Effector memory CD8-positive, alpha-beta T cell (primary cell): Measurements from ENCODE around the gene SLC25A24.
"Not testable (repeated sequence)": the region's sequence is repeated elsewhere in the genome, so short reads cannot be mapped to it uniquely, and the experiment has no call there.

Experiments used
- ATAC-seq: fragments of 150-1000 bp; cut with Tn5 transposase; replicated peaks from 2 replicates; pipeline ENCODE4 v1.10.0; 2021; ENCODE audit warnings: mild to moderate bottlenecking, moderate library complexity
- DNase-seq, 3 experiments: peaks; one replicate each; pipeline ENCODE4 v3.0.0; 2021
- H3K27ac Mint-ChIP-seq, 2 donors: one replicate each; pipeline ENCODE4 v1.8.0; 2022; ENCODE audit warnings: mild to moderate bottlenecking in 2 of 2, mixed read lengths in 2 of 2, moderate library complexity in 2 of 2
- H3K27me3 Mint-ChIP-seq, 2 donors: one replicate each; pipeline ENCODE4 v1.8.0; 2022; ENCODE audit warnings: mixed read lengths in 2 of 2
- H3K36me3 Mint-ChIP-seq: one replicate; pipeline ENCODE4 v1.8.0; 2022; ENCODE audit warnings: mild to moderate bottlenecking, moderate library complexity, mixed read lengths; ENCODE audit not compliant: insufficient read depth
- H3K4me1 Mint-ChIP-seq, 2 donors: one replicate each; pipeline ENCODE4 v1.8.0; 2022; ENCODE audit warnings: low read depth in 2 of 2, mixed read lengths in 2 of 2
- H3K4me3 Mint-ChIP-seq, 2 donors: one replicate each; pipeline ENCODE4 v1.8.0; 2022; ENCODE audit warnings: mild to moderate bottlenecking in 2 of 2, mixed read lengths in 2 of 2, moderate library complexity in 2 of 2
- H3K9me3 Mint-ChIP-seq, 2 donors: one replicate each; pipeline ENCODE4 v1.8.0; 2022; ENCODE audit warnings: mixed read lengths in 2 of 2

SLC25A24 gene

DNA sequence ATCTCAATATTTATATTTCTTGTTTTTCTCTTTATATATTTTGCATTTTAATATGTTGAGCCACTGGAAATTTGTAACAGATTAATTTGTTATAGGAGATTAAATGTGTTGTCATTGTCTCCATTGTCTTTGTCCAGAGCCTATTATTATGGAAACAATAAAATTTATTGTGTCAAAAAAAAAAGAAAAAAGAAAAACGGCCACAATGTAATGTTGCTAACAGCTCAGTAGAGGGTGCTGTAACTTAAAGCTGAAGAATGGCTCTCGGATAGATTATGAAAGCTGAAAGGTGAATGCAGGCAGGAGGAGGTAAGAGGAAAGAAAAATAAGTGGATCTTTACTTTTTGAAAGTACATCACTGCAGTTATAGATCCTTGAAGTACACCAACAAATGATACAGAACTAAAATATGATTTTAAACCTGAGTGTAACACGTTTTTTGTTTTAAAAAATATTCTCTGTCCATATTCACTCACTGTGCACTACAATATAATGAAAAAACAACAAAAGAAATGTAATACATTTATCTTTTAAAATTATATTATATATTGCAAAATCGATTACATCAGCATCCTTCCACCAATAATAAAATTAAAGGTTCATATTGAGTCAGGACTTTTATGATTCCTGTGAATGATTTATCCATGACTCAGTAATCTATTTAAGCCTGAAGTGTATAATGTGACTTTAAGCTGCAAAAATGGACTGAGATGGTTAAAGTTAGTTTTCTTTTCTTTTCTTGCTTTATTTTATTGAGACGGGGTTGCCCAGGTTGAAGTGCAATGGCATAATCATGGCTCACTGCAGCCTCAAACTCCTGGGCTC is 14.7 kb upstream of the SLC25A24 start:
- not testable (repeated sequence) for H3K4me3 Mint-ChIP-seq, DNase-seq, H3K9me3 Mint-ChIP-seq, H3K36me3 Mint-ChIP-seq, H3K4me1 Mint-ChIP-seq, H3K27ac Mint-ChIP-seq
- ATAC-seq: peak; percentile 83
- H3K27me3 Mint-ChIP-seq: peaks cover 35 to 40% of the 10 kb centered on the region in 2 donors

DNA sequence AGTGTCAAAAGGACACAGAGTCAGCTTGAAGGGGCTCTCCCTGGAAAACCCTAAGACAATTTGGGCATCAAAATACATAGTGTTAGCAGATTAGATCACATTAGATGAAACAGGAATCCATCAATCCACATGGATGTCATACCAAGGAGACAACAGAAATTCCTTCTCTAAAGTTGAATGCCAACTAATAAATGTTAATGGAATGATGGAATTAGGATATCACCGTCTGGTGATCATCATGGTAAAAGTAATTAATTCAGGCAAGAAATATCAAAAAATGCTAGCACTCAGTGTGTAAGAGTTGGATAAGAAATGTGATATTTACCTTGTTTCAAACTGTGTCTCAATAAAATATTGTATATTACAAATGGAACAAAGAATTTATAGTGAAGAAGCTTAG is 10.9 kb upstream of the SLC25A24 start:
- Mint-ChIP-seq H3K4me3 (no peak overlapping the region), H3K9me3 (no peaks in the 10 kb centered on the region)
- ATAC-seq: no peak

DNA sequence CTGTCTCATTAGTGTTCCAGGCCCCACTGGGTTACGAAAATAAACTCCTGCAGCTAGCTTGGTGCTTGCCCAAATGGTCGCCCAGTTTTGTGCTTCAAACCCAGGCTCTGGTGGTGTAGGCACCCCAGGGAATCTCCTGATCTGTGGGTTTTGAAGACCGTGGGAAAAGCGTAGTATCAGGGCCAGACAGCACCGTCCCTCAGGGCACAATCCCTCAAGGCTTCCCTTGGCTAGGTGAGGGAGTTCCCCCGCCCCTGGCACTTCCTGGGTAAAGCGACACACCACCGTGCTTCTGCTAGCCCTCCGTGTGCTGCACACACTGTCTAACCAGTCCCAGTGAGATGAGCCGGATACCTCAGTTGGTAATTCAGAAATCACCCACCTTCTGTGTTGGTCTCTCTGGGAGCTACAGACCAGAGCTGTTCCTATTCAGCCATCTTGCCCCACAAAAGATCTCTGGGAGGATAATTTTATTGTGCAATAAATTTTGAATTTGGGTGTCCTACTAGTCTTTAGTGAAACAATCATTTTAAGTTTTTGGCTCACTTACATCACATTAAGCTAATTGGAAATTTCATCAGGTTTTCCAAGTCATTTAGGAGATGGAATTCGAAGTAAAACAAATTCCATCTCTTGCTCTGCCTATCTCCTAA is 9.4 kb upstream of the SLC25A24 start:
- DNase-seq: no peak

More for the DNA sequence above, 10.9 kb upstream of the SLC25A24 start:
- no peak for DNase-seq
- Mint-ChIP-seq H3K36me3 (no peaks in the 10 kb centered on the region), H3K4me1 (peaks cover 0 to 2% of the 10 kb centered on the region in 2 donors), H3K27me3 (peaks cover 46 to 59% of the 10 kb centered on the region in 2 donors), H3K27ac (no peak overlapping the region)

DNA sequence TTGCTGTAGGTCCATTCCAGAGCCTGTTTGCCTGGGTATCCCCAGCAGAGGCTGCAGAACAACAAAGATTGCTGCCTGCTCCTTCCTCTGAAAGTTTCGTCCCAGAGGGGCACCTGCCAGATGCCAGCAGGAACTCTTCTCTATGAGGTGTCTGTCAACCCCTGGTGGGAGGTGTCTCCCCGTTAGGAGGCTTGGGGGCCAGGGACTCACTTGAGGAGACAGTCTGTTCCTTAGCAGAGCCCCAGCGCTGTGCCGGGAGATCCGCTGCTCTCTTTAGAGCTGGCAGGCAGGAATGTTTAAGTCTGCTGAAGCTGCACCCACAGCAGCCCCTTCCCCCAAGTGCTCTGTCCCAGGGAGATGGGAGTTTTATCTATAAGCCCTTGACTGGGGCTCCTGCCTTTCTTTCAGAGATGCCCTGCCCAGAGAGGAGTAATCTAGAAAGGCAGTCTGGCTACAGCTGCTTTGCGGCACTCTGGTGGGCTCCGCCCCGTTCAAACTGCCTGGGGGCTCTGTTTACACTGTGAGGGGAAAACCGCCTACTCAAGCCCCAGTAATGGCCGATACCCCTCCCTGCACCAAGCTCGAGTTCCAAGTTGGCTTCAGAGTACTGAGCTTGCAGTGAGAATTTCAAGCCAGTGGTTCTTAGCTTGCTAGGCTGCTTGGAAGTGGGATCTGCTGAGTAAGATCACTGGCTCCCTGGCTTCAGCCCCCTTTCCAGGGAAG is 8.7 kb upstream of the SLC25A24 start:
- Mint-ChIP-seq H3K36me3 (no peaks in the 10 kb centered on the region), H3K27ac (no peak overlapping the region), H3K9me3 (peaks cover 0 to 4% of the 10 kb centered on the region in 2 donors), H3K4me3 (no peak overlapping the region), H3K4me1 (peaks cover 2 to 4% of the 10 kb centered on the region in 2 donors), H3K27me3 (peaks cover 46 to 59% of the 10 kb centered on the region in 2 donors)
- DNase-seq: no peak
- no peak for ATAC-seq

More for the DNA sequence above, 9.4 kb upstream of the SLC25A24 start:
- ATAC-seq: peak; percentile 63
- H3K27ac Mint-ChIP-seq: no peak overlapping the region
- H3K4me3 Mint-ChIP-seq: no peak overlapping the region
- no peaks in the 10 kb centered on the region for H3K36me3 Mint-ChIP-seq
- H3K9me3 Mint-ChIP-seq: peaks cover 0 to 2% of the 10 kb centered on the region in 2 donors
- H3K27me3 Mint-ChIP-seq: peaks cover 46 to 59% of the 10 kb centered on the region in 2 donors
- peaks cover 0 to 2% of the 10 kb centered on the region in 2 donors for H3K4me1 Mint-ChIP-seq

DNA sequence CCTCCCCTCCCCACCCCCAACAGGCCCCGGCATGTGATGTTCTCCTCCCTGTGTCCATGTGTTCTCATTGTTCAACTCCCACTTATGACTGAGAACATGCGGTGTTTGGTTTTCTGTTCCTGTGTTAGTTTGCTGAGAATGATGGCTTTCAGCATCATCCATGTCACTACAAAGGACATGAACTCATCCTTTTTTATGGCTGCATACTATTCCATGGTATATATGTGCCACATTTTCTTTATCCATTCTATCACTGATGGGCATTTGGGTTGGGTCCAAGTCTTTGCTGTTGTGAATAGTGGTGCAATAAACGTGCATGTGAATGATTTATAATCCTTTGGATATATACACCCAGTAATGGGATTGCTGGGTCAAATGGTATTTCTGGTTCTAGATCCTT is 3.4 kb upstream of the SLC25A24 start:
- DNase-seq, H3K4me3 Mint-ChIP-seq, ATAC-seq, H3K36me3 Mint-ChIP-seq, H3K27ac Mint-ChIP-seq, H3K9me3 Mint-ChIP-seq: not testable (repeated sequence)
- peaks cover 16 to 18% of the 10 kb centered on the region in 2 donors for H3K4me1 Mint-ChIP-seq
- H3K27me3 Mint-ChIP-seq: peaks cover 10 to 13% of the 10 kb centered on the region in 2 donors

DNA sequence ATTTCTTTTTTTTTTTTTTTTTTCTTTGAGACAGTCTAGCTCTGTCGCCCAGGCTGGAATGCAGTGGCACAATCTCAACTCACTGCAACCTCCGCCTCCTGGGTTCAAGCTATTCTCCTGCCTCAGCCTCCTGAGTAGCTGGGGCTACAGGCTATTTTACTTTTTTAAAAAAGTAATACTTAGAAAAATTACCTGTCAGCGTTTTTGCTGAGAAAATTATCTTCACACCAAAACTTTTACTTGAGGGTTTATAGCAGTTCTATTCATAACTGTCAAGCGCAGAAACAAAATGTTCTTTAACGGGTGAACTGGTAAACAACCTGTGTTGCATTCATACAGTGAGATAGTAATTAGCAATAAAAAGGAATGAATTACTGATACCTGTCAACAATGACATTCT is 1.5 kb upstream of the SLC25A24 start:
- DNase-seq: no peak
- ATAC-seq: no peak
- no peak overlapping the region for H3K27ac Mint-ChIP-seq
- peaks cover 28 to 33% of the 10 kb centered on the region in 2 donors for H3K4me1 Mint-ChIP-seq
- H3K4me3 Mint-ChIP-seq: peak overlapping the region; percentile 88 to 91
- no peaks in the 10 kb centered on the region for H3K27me3 Mint-ChIP-seq
- peaks cover 0 to 4% of the 10 kb centered on the region in 2 donors for H3K9me3 Mint-ChIP-seq
- H3K36me3 Mint-ChIP-seq: no peaks in the 10 kb centered on the region

DNA sequence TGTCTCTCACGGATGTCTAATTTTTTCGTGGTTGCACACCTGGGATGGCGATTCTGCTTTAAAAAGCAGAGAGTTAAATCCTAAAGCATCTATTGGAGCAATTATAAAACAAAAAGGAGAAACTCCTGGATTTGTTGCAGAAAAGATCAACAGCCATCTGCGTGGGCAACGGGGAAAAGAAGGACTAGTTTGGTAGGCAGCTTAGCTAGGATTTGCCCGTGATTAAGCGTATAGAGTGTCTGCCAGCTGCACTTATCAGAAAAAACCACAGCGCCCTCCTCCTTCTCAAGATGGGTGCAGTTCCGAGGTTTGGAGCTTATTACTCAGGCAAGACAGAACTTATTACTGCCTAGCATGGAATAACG is 526 bp upstream of the SLC25A24 start:
- Mint-ChIP-seq H3K4me3 (peak overlapping the region; percentile 88 to 91), H3K4me1 (peaks cover 32 to 36% of the 10 kb centered on the region in 2 donors), H3K9me3 (peaks cover 0 to 4% of the 10 kb centered on the region in 2 donors), H3K27me3 (no peaks in the 10 kb centered on the region), H3K27ac (peak overlapping the region; percentile 87 to 93), H3K36me3 (no peaks in the 10 kb centered on the region)
- peak; percentile 24 to 33 (median 25) for DNase-seq
- ATAC-seq: peak; percentile 60

DNA sequence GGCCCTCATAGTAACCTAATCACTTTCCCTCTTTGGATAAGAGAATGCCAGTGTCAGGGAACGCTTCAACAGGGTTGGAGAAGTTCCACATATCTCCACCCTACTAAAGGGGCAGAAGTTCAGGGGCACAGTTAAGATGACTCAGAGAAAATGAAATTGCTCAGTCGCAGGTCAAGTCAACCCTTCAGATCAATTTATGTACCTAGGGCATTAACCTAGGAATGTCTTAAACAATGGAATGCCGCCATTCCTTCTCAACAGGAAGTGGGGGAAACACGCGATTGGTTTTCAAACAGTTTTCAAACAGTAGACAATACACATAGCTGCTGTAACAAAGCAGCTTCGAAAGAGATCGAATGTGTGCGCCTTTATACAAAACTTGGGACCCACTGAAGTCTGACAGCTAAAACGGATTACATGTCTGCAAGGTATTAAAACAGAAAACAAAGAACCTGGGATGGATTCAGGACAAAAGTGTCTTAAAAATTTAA is 897 bp downstream of the SLC25A24 start:
- Mint-ChIP-seq H3K4me1 (peaks cover 32 to 41% of the 10 kb centered on the region in 2 donors), H3K9me3 (peaks cover 0 to 2% of the 10 kb centered on the region in 2 donors), H3K27me3 (no peaks in the 10 kb centered on the region), H3K4me3 (peak overlapping the region; percentile 88 to 91), H3K27ac (peak overlapping the region; percentile 87 to 93), H3K36me3 (peaks cover 1% of the 10 kb centered on the region)
- ATAC-seq (no peak), DNase-seq (no peak)

DNA sequence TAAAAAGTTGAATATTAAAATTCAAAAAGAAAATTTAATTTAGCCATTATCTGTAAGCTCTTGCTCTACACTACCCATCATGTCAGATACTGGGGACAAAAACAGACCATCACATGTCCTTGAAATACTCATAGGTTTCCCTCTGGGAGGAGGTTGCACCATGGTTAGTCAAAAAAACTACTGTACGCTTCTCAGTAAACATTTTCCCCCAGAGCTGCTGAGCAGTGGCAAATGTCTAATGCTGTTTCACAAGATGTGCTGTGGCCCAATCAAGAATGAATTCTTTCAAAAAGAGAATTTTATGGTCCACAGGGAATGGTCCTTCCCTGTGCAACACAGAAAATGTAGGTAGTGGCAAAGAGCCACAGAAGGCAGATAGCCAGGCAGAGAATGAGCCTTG is 6.1 kb downstream of the SLC25A24 start:
- H3K27ac Mint-ChIP-seq: no peak overlapping the region
- H3K9me3 Mint-ChIP-seq: no peaks in the 10 kb centered on the region
- ATAC-seq (no peak), DNase-seq (no peak)
- peaks cover 3% of the 10 kb centered on the region for H3K36me3 Mint-ChIP-seq
- H3K4me3 Mint-ChIP-seq: no peak overlapping the region
- no peaks in the 10 kb centered on the region for H3K27me3 Mint-ChIP-seq
- H3K4me1 Mint-ChIP-seq: peaks cover 23 to 31% of the 10 kb centered on the region in 2 donors

DNA sequence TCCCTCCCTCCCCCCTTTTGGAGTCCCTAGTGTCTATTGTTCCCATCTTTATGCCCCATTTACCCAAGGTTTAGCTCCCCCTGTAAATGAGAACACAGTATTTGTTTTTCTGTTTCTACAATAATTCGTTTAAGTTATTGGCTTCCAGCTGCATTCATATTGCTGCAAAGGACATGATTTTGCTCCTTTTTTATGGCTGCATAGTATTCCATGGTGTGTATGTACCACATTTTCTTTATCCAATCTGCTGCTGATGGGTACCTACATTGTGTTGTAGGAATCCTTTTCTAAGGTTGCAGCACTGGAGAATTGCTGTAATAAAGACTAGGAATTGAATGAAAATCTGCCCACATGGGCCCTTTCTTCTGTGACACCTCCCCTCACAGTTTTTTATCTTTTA is 6.8 kb downstream of the SLC25A24 start:
- Mint-ChIP-seq H3K4me1 (peaks cover 16 to 31% of the 10 kb centered on the region in 2 donors), H3K27ac (no peak overlapping the region), H3K27me3 (no peaks in the 10 kb centered on the region), H3K4me3 (no peak overlapping the region), H3K9me3 (no peaks in the 10 kb centered on the region), H3K36me3 (peaks cover 3% of the 10 kb centered on the region)
- DNase-seq (no peak), ATAC-seq (no peak)

DNA sequence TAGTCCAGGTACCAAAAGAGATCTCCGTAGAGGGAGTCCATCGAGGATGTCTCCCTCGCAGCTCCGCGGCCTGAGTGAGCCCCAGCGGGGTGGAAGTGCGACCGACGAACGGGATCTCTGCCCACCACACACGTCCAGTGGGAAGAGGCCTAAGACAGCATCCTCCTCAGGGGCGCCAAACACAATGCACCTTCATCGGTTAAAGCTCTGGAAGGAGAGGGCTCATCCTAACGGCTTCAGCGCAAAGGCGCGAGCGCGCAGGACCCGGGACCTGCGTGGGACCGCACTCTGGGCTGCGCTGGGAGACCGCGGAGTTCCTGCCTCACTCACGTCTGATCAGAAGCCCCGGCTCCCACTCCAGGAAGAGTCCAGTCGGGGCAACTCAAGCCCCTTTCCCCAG is 7.6 kb downstream of the SLC25A24 start:
- H3K27me3 Mint-ChIP-seq: no peaks in the 10 kb centered on the region
- no peak overlapping the region for H3K4me3 Mint-ChIP-seq
- peaks cover 10 to 24% of the 10 kb centered on the region in 2 donors for H3K4me1 Mint-ChIP-seq
- peaks cover 3 to 7% of the 10 kb centered on the region in 2 donors for H3K9me3 Mint-ChIP-seq
- no peak for ATAC-seq
- no peak overlapping the region for H3K27ac Mint-ChIP-seq
- no peak for DNase-seq
- peaks cover 3% of the 10 kb centered on the region for H3K36me3 Mint-ChIP-seq

DNA sequence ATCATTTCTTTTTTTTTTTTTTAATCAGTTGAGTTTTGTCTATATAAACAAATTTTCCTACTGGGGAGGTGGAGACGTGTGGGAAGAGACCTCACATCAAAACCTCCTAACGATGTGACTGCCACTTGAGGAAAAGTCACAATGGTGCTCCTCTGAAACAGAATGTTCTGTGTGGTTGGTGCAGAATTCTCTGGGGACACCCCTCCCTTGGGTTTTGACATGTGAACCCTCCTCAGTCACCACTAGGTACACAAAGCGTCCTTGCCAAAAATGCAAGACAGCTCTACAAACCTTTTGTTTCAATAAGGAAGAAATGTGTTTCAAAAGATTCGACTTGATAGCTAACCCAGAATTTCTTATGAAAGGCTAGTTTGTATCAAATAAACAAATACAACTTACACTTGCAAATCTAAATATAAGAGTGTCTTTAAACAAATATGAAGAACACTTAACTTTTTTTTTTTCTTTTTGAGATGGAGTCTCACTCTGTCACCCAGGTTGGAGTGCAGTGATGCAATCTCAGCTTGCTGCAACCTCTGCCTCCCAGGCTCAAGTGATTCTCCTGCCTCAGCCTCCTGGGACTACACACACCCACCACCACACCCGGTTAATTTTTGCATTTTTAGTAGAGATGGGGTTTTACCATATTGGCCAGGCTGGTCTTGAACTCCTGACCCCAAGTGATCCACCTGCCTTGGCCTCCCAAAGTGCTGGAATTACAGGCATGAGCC is 9.3 kb downstream of the SLC25A24 start:
- no peak for ATAC-seq
- Mint-ChIP-seq H3K36me3 (peaks cover 4% of the 10 kb centered on the region), H3K4me1 (peaks cover 3 to 13% of the 10 kb centered on the region in 2 donors), H3K4me3 (no peak overlapping the region), H3K27ac (no peak overlapping the region), H3K27me3 (no peaks in the 10 kb centered on the region), H3K9me3 (peaks cover 3 to 7% of the 10 kb centered on the region in 2 donors)
- DNase-seq: no peak
